BJ (cell line): ENCODE results near the gene DNAI4. TPM values are rescaled to one million over a fixed set of nuclear protein-coding genes. Genes with fewer than 3 reads are reported as not detected.

Experiments
- CTCF ChIA-PET: fragments of 350-600 bp; formaldehyde crosslinking; extraction: SDS; loops from one replicate; lab custom pipeline; 2021; ENCODE audit warnings: antibody characterized with exemption, inconsistent platforms; lab: Yijun Ruan, JAX
- POLR2A ChIA-PET: fragments of 300-600 bp; sonication (Branson Sonifier 250); formaldehyde crosslinking; extraction: SDS; loops from one replicate; lab custom pipeline; 2021; ENCODE audit warnings: antibody characterized with exemption; lab: Charles Lee
- DNase-seq: peaks from one replicate; pipeline ENCODE4 v3.0.0-alpha.2; 2011; ENCODE audit warnings: low read depth
- H3K27me3 ChIP-seq: 2 replicates; pipeline ENCODE4 v1.6.0; 2011; ENCODE audit warnings: low read length; ENCODE audit not compliant: control insufficient read depth, insufficient read depth
- H3K36me3 ChIP-seq: 2 replicates; pipeline ENCODE4 v1.5.1; 2011; ENCODE audit warnings: low read length; ENCODE audit not compliant: control insufficient read depth, insufficient read depth
- H3K4me3 ChIP-seq: 2 replicates; pipeline ENCODE4 v1.5.1; 2011; ENCODE audit warnings: low read depth, mild to moderate bottlenecking, control low read depth, low read length
- polyA plus RNA-seq: library from polyadenylated mRNA; depleted of rRNA; stranded (reverse); fragments of >200 nt; gene quantifications from 2 replicates; pipeline ENCODE4 v1.2.3, GENCODE V29; 2011
- TF ChIP-seq, protein P1 (sequence below): IDR thresholded peaks from 2 replicates; pipeline ENCODE4 v1.5.1; 2011; ENCODE audit warnings: low read depth, mild to moderate bottlenecking, control low read depth, inconsistent platforms, low read length, moderate library complexity; ENCODE audit not compliant: insufficient read depth

Gene DNAI4
- polyA plus RNA-seq, 1 experiment = 1.3 TPM

GRCh38 chr1:66860529-66860928 lies 64.1 kb downstream of the DNAI4 start:
- TF ChIP-seq, protein P1, sequence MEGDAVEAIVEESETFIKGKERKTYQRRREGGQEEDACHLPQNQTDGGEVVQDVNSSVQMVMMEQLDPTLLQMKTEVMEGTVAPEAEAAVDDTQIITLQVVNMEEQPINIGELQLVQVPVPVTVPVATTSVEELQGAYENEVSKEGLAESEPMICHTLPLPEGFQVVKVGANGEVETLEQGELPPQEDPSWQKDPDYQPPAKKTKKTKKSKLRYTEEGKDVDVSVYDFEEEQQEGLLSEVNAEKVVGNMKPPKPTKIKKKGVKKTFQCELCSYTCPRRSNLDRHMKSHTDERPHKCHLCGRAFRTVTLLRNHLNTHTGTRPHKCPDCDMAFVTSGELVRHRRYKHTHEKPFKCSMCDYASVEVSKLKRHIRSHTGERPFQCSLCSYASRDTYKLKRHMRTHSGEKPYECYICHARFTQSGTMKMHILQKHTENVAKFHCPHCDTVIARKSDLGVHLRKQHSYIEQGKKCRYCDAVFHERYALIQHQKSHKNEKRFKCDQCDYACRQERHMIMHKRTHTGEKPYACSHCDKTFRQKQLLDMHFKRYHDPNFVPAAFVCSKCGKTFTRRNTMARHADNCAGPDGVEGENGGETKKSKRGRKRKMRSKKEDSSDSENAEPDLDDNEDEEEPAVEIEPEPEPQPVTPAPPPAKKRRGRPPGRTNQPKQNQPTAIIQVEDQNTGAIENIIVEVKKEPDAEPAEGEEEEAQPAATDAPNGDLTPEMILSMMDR = no peak
- ChIA-PET POLR2A (interaction anchor here (0.6 kb wide), 1 partner anchor 72 kb away, joined by 5 read pairs; no protein-coding TSS in a partner anchor), CTCF (interaction anchor here (0.8 kb wide), 1 partner anchor 10 kb away, joined by 3 read pairs; no protein-coding TSS in a partner anchor)
- no peaks in the 10 kb centered on the region for H3K36me3 ChIP-seq
- no peak for DNase-seq
- H3K4me3 ChIP-seq = no peak overlapping the region
- no peaks in the 10 kb centered on the region for H3K27me3 ChIP-seq

GRCh38 chr1:66853379-66853778 lies 71.3 kb downstream of the DNAI4 start:
- TF ChIP-seq, protein P1 = no peak
- Histone ChIP-seq H3K36me3 (no peaks in the 10 kb centered on the region), H3K4me3 (no peak overlapping the region), H3K27me3 (no peaks in the 10 kb centered on the region)
- ChIA-PET CTCF (no interaction called here), POLR2A (no interaction called here)
- no peak for DNase-seq

- Histone ChIP-seq H3K4me3 (no peak overlapping the region), H3K27me3 (no peaks in the 10 kb centered on the region), H3K36me3 (no peaks in the 10 kb centered on the region)
- ChIA-PET CTCF (no interaction called here), POLR2A (no interaction called here)
- TF ChIP-seq, protein P1 = no peak
- no peak for DNase-seq
Measured at GRCh38 chr1:66852870-66853269, 71.8 kb downstream of the DNAI4 start.

DNA sequence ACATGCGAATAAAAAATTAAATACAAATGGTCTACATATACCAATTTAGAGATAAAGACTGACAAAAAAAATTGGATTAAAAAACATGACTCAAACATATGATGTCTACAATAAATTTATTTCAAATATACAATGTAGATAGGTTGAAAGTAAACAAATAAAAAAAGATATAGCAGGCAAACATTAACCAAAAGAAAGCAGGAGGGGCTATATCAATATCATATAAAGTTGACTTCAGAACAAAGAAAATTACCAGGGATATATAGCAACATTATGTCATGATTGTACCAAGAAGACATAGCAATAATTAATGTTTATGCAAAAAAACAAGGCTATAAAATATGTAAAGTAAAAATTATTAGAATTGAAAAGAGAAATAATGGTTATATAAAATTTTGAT lies 73.7 kb downstream of the DNAI4 start:
- TF ChIP-seq, protein P1 = no peak
- no peaks in the 10 kb centered on the region for H3K36me3 ChIP-seq
- no peak overlapping the region for H3K4me3 ChIP-seq
- ChIA-PET POLR2A (no interaction called here), CTCF (no interaction called here)
- H3K27me3 ChIP-seq = no peaks in the 10 kb centered on the region
- no peak for DNase-seq

GRCh38 chr1:66848193-66848592 lies 76.5 kb downstream of the DNAI4 start:
- ChIA-PET POLR2A (no interaction called here), CTCF (no interaction called here)
- H3K36me3 ChIP-seq = no peaks in the 10 kb centered on the region
- DNase-seq = no peak
- no peaks in the 10 kb centered on the region for H3K27me3 ChIP-seq
- no peak overlapping the region for H3K4me3 ChIP-seq
- TF ChIP-seq, protein P1 = no peak
